Measurements from ENCODE around the gene RADIL.

The RADIL gene

DNA sequence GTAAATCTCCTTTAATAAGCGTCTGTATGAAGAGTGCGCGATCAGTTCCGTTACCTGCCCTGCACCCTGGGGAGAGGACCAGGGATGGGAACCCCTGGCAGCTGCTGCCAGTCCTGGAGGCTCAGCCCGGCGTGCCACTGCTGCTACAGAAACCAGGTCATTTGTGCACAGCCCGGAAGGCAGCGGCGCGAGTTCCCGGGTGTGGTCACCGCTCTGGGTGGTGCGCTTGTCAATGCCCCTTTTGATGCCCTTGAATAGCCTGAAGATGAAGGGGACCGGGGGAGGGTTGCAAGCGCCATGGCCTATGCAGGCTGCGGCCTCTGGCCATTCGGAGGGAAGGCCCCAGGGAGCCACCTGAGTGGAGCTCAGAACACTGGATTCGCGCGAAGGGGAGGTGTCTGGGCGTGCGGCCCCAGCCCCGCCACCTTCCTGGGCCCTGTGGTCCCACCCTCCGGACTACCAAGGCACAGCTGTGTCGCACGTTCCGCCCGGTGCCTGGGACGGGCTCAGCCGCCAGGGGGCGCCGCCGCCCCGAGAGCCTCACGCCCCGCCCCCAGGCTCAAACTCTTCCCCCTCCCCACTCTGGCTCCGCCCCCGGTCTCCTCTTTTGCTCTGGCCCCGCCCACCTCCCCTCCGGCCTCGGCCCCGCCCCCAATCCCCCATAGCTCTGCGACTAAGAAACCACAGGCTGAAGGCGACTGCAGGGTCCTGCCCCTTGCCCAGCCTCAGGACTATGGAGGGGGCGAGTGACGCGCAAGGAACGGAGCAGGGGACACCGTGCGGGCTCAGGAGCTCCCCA is 91.6 kb downstream of the RADIL start:
- DNase-seq = no peak

DNA sequence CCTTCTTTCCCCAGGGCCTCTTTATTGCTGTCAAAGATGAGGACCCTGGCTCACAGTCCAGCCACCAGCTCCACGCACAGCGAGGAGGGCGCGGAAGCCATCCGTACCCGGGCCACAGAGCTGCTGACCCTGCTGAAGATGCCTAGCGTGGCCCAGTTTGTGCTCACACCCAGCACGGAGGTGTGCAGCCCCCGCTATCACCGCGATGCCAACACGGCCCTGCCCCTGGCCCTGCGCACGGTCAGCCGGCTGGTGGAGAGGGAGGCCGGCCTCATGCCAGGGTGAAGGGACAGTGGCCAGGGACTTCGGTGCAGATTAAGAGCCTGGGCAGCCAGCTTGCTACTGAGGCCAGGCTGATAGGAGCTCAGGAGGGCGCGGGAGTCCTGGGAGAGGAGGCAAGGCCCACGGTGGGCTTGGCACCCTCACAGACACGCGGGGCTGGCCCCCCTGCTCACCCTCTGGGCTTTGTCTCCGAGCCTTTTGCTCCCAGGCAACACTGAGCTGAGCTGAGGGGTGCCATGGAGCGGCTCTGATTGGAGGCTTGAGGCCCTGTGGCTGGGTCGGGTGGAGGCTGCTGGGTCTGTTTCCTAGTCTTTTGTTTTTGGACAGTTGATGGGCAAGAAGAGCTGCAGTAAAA is 92.3 kb downstream of the RADIL start:
- no peak for DNase-seq

DNA sequence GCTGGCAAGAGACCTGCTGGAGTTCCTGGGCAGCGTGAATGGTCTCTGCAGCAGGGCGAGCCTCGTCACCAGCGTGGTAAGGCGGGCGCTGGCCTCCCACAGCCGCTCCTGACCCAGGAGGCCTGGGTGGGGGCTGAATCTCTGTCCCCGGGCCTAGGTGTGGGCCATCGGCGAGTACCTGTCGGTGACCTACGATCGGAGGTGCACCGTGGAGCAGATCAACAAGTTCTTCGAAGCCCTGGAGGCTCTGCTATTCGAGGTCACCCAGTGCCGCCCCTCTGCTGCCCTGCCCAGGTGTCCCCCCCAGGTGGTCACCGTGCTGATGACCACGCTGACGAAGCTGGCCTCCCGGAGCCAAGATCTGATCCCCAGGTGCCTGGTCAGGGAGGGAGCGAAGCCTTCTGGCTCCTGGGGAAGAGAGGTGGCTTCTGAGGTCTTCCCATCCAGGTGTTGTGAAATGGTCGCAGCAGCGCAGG is 93.0 kb downstream of the RADIL start:
- no peak for DNase-seq

DNA sequence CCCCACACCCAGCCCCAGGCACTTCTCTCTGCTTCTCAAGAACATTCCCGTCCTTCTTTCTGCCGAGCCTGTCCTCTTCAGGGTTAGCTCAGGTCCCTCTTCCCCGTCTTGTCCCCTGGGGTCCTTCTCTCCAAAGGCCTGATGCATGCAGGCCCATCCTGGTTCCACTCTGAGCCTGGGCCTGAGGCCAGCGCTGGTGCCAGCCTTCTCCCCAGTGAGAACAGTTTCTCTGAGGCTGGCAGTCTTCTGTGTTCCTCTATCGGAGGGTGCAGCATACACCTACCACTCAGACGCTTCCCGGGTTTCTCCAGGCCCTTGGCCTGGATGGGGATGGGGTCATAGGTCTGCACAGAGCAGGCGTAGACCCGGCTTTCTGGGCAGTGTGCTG is 93.4 kb downstream of the RADIL start:
- no peak for DNase-seq

DNA sequence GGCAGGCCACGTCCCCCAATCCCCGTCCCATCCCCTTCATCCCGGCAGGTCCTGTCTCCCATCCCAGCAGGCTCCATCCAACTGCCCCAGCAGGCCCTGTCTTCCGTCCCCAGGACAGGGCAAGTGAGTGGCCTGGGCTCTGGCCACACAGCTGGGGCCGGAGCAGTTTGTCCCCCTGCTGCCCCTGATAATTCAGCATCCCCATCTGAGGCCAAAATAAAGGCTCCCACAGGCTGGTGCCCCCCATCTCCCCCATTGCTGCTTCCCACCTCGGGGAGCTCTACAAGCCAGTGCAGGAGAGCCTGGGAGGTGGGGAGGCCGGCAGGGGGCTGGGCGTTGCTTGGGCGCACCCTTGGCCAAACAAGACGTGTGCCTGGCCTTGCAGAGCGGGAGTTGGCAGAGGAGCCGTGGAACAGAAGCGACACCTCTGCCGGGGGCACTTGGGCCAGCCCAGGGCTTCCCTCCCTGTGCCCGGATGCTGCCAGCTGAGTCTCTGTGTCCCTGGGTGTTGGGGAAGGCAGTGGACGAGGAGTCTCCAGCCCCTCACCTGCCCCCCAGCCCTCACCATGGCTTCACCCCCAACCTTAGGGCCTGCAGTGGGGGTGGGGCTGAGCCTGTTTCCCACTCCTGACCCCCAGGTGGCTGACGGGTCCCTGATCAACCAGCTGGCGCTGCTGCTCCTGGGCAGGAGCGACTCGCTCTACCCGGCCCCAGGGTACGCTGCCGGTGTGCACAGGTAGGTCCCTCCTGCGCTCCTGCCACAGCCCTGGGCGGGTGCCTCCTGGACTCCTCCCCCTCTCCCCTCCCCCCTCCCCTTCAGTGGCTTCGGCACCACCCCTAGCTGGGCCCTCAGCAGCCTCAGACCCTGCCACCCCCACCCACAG is 94.1 kb downstream of the RADIL start:
- no peak for DNase-seq

DNA sequence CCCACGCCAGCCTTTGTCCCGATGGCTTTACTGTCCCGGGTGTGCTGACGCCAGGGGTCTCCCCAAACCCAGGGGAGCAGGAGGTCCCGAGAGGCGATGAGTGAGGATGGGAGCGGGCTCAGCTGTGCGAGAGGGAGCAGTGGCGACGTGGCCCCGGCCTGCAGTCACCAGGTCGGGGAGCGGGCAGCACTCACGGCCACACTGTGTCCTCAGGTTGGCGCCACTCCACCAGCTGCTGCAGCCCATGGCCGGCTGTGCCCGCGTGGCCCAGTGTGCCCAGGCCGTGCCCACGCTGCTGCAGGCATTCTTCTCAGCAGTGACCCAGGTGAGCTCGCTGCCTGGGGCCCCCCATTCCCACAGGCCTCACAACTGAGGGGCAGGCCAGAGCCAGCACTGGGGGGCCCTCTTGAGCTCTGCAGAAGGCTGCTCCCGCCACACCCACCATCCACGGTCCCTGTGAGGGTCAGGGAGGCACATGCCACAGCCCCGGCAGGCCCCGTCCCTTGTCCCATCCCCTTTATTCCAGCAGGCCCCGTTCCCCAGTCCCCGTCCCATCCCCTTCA is 94.8 kb downstream of the RADIL start:
- no peak for DNase-seq

DNA sequence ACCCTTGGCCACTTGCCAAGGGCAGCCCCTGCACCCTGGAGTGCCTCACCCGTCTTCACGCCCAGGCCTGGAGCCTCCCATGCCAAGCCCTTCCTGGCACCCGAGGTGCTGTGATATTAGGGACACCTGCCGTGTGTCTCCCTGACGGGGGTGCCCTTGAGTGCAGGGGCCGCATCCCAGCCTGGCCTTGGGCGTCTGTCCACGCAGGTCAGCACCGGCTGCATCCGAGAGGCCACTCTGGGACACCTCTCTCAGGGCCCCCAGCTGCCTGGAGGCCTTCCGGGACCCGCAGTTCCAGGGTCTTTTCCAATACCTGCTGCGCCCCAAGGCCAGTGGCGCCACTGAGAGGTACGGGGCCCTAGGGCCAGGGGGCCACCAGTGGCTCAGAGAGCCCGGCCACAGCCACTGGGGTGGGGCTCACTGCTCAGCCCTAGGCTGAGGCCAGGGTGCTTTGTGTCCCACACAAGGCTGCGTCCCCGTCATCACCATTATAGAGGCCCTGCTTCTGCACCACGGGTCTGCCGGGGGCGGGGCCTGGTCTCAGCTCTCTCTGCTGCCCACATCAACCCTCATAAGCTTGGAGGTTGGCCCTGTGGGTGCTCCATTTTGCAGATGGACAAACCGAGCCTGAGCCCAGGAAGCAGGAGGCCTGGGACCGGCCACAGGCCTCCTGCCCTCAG is 95.4 kb downstream of the RADIL start:
- no peak for DNase-seq

DNA sequence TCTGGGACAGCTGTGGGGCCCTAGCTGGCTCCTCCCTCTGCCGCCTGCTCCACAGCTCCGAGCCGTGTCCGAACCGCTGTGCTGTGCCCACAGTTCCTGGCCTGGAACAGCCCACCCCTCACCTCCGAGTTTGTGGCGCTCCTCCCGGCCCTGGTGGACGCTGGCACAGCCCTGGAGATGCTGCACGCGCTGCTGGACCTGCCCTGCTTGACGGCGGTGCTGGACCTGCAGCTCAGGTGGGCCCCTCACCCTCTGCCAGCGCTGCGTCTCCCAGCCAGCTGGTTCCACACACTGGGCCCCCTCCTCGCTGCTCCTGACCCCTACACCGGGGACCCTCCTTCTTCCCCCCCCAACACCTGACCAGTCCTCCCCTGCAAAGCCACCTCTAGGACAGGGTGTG is 96.0 kb downstream of the RADIL start:
- no peak for DNase-seq

DNA sequence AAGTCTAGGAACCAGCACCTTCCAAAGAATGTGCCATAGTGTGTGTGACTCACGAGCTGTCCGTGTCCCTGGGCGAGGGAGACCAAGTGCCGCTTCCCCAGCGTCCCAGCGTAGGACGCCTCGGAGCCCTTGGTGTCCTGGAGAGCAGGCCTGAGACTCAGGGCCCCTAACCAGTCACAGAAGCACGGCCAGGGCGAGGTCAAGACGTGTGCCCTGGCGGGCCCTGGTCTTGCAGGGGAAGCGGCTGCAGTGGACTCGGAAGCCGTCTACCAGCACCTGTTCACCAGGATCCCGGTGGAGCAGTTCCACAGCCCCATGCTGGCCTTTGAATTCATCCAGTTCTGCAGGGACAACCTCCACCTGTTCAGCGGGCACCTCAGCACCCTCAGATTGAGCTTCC is 97.5 kb downstream of the RADIL start:
- no peak for DNase-seq

DNA sequence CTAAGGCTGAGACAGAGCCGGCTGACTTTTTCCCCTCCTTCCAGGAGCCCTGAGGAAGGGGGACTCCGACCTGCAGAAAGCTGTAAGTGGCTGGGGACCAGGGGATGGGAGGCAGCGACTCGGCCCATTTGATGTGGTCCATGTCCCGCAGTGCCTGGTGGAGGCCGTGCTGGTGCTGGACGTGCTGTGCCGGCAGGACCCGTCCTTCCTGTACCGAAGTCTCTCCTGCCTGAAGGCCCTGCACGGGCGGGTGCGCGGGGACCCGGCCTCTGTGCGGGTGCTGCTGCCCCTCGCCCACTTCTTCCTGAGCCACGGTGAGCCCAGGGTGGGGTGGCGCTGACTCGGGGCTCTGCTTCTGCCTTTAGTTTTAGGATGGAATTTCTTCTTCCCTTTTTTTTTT is 98.1 kb downstream of the RADIL start:
- DNase-seq = no peak

DNA sequence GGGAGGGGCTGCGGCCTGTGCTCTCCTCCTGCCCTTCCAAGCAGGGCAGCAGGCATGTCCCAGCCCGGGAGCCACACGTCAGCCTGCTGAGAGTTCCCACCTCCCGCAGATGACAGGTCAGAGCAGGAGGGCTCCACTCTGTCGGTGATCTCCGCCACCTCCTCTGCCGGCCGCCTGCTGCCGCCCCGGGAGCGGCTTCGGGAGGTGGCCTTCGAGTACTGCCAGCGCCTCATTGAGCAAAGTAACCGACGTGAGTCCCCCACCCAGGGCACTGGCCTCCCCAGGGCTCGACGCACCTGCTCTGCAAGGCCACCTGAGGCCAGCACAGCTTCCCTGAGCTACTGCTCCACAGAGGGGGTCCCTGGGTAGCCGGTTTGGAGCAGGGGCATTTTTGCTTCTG is 98.7 kb downstream of the RADIL start:
- no peak for DNase-seq

DNA sequence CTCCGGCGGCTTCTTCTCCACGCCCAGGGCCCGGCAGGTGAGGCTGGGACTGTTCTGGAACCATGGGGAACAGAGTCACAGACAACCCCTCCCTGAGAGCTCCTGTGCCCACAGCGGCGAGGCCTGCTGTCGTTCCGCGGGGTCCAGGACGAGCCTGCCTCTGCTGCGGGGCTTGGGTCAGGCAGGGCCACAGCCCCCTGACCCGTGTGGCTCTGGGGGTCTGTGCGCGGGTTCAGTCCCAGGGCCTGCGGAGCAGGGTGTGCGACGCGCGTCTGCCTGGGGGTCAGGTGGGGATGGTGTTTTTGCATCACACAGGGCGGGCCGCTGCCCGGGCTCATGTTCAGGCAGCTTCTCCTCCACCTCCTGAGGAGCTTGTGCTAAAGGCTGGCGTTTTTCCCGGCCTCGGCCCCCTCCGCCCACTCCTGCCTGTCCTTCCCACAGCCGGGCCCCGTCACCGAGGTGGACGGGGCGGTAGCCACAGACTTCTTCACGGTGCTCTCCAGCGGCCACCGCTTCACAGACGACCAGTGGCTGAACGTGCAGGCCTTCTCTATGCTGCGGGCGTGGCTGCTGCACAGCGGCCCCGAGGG is 99.7 kb downstream of the RADIL start:
- no peak for DNase-seq

DNA sequence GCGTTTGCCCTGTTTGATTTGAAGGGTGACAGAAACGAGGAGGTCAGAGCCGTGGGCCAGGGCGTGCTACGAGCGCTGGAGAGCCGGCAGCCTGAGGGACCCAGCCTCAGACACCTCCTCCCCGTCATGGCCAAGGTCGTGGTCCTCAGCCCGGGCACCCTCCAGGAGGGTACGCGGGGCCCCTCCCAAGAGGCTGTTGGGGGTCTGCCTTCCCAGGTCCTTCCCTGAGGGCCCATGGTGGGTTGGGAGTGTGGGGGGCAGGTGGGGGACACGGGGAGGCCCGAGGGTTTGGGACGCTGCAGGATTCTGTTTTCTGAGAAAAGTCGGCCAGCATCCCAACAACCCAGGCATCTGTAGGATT is 100.2 kb downstream of the RADIL start:
- no peak for DNase-seq

DNA sequence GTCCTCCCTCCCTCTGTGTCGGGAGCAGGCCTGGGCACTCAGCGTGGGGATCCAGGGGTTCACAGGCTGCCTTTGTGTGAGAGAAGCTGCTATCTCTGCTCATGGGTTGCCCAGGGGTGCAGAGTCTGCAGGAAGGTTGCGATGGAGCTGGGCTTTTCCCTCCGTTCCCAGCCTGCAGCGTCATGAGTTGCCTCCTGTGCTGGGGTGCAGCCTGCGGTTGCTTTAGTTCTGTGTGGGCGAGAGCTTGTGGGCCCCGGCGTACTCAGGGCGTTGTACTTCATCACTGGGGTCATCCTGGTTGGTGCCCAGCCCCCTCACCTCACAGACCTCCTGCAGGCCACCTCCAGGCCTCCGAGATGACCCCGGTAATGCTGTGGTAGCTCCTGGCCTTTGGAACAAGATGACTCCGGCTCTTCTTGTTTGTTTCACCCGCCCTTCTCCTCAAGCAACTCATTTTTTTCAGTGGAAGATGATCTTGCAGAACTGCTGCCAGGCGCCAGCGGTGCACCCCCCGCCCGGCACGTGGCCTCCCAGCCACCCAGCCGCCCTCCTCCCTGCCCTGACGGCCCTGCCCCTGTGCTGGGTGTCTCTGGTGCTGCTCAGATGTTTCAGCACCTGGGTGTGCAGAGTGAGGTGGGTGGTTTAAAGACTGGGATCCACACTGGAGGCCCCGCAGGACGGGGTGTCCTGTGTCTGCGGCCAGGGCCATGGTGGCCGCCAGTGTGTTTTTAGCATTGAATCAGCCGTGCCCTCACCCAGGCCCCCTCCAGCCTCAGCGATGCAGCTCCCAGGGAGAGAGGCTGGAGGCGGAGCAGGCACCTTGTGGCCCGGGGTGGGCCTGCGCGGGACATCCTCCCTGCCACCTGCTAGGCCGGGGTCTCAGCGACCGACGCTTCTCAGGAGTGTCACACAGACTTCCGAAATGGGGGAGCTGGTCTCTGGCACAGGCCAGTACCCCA is 100.9 kb downstream of the RADIL start:
- DNase-seq = no peak

DNA sequence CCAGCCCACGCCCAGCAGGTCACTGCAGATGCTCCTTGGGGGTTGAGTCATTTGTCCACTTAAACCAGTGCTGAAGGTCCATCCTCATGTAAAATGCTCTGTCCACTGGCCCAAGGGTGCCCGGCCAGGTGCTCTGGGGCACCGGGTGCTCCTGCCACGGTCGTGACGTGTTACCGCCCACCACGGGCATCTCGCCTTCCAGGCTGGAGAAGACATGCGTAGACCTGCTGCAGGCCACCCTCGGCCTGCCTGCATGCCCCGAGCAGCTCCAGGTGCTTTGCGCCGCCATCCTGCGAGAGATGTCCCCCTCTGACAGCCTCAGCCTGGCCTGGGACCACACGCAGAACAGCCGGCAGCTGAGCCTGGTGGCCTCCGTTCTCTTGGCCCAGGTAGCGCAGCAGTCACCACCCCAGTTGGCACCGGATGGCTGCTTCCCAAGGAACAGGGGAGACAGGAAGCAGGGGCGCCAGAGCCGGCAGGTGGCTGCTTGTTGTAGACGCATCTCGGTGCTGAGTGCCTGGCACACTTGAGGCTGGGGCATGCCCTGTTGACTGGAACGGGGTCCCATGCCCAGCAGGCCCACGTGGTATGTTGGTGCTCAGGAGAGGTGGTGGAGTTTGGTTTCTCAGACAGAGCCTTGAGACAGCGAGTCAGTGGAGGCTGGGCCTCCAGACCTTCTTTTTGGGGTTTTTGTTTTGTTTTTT is 102.0 kb downstream of the RADIL start:
- DNase-seq = no peak

DNA sequence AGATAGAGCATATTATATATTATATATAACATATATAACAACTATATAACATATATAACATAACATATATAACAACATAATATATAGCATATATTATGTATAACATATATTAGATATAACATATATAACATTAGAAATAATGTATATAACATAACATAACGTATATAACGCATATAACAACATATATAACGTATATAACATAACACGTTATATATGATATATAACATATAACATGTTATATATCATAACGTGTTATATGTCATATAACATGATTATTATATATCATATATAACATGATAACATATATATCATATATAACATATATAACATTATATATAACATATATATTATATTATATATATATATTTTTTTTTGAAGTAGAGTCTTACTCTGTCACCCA is 104.4 kb downstream of the RADIL start:
- no peak for DNase-seq

DNA sequence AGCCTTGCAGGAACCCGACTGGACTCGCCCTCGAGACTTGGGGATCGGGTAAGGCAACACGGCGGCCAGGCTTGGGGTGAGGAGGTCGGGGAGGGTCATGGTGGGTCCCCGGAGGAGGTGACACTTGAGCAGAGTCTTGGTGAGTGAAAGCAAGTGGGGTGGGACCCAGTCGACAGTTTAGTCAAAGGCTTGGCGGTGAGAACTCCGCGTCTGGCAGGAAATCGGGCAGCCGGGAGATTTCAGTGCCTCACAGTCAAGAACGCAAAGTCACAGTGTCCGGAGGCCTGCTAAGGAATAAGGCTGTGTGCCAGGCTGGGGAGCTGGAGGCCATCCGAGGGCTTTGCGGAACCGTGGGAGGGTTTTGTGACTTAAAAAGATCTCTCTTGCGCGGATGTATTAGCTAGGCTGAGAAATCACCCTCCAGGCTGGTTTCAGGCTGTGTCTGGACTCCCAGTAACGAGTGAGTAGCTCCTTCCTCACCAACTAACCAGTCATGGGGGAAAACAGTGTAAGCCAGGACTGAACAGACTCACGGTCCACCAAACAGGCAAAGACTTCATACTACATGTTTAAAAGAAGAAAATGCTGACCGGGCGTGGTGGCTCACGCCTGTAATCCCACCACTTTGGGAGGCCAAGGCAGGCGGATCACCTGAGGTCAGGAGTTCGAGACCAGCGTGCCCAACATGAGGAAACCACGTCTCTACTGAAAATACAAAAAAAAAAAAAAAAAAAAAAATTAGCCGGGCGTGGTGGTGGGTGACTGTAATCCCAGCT is 107.5 kb downstream of the RADIL start:
- peak; percentile 31 for DNase-seq

DNA sequence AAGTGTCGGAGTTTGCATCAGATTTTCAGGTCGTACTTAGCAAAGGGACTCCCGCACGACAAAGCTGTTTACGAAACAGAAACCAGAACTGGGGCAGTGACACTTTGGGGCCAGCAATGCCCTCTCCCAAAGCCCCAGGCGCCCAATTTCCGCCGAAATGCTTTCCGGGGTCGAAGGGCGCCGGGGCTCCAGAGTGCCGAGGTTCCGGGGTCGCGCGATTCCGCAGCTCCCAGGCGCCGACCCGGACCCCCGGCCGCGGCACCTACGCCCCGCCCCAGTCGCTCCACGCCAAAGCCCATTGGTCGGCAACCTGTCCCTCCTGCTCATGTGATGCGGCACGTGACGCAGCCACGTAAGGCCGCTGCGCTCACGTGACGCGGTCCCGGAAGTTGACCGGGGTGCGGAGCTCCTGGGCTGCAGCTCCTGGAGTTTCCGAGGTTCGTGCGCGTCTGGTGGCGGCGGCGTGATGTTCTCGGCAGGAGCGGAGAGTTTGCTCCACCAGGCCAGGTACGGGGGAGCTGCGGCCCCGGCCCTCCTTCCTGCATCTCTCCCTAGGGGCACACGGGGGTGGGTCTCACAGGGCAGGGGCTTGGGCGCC is 108.2 kb downstream of the RADIL start, which contains the start of gene AP5Z1:
AP5Z1 (plus strand) TSS at position 374 of the 598 bp plus-strand sequence; CDS start at position 467, 93 bp downstream.
- DNase-seq = no peak

DNA sequence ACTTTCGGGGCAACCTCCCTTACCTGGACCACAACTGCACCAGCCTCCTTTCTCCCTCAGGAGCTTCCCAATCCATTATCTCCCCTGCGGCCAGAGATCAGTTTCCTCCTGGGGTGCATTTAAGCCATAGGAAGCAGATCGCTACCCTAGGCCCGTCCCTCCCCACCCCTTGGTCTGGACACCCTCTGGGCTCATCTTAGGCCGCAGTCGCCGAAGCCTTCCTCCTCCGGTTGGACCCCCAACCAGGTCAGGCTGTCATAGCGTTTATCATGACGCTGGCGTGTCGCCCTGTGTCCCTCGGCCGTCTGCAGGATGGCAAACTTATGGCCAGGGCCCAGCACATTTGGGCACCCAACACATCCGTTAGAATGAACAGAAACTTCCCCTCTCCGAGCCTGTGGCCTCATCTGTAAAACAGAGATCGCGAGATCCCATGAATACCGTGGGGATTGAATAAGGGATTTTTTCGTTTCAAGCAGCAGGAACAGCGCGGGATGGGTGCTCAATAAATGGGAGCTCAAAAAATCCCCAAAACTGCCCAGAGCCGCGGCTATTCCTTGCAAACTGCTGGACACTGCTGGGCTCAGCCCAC is 108.8 kb downstream of the RADIL start:
- DNase-seq = no peak

Data from cortex of kidney (tissue), 1 donor.